ENCODE results near the gene PFKFB3. TPM values are rescaled to one million over a fixed set of nuclear protein-coding genes. Genes with fewer than 3 reads are reported as not detected.

Gene PFKFB3
- total and polyA plus RNA-seq, 2 of the 4 experiments (the other 2 are of a cell fraction): 34.1 to 45.5 TPM

- Histone ChIP-seq H3K18ac (ENCODE audit: low read depth, low read length) (no peak overlapping the region), H3K4me3 (ENCODE audit: insufficient read depth, low read depth, low read length) (no peak overlapping the region), H3K27ac (ENCODE audit: insufficient read depth, low read length) (no peak overlapping the region), H2BK120ac (ENCODE audit: low read depth, low read length) (no peak overlapping the region), H3K23ac (ENCODE audit: low read depth, low read length) (no peak overlapping the region; the same call in 1 of the 2 replicates), H3K9me1 (ENCODE audit: insufficient read depth, low read length) (peaks cover 3% of the 10 kb centered on the region; the same call in 1 of the 2 replicates), H4K91ac (ENCODE audit: insufficient read depth, low read depth, low read length) (no peak overlapping the region), H3K79me1 (ENCODE audit: low read depth in 1 of 2, low read length in 2 of 2) (no peaks in the 10 kb centered on the region), H3K27me3 (ENCODE audit: control insufficient read depth, insufficient read depth, low read length) (no peaks in the 10 kb centered on the region), H3K36me3 (ENCODE audit: control insufficient read depth, insufficient read depth, low read length) (no peaks in the 10 kb centered on the region), H3K4me2 (ENCODE audit: low read depth, low read length) (no peak overlapping the region), H3K14ac (replicated peaks; ENCODE audit: low read depth, low read length) (0 out of 2 replicates have a peak overlapping the region, but pooled peaks have one; percentile 36), H3K9ac (ENCODE audit: low read depth, low read length) (no peak overlapping the region), H2AK5ac (ENCODE audit: low read depth, low read length) (peak overlapping the region; percentile 24; the same call in 1 of the 2 replicates), H4K8ac (ENCODE audit: low read depth in 2 of 2, low read length in 2 of 2) (no peak overlapping the region), H3K9me3 (ENCODE audit: control insufficient read depth, insufficient read depth, low read length) (no peaks in the 10 kb centered on the region), H2BK20ac (ENCODE audit: low read depth, low read length) (no peak overlapping the region), H4K5ac (ENCODE audit: low read depth, low read length) (no peak overlapping the region), H2AFZ (replicated peaks; ENCODE audit: low read length, poor library complexity) (no peak overlapping the region), H2BK15ac (ENCODE audit: low read depth, low read length) (0 out of 3 replicates have a peak overlapping the region, but pooled peaks have one; percentile 4), H4K20me1 (ENCODE audit: insufficient read depth, low read length) (no peaks in the 10 kb centered on the region), H3K56ac (ENCODE audit: extremely low read depth, insufficient read depth, low read length) (no peak overlapping the region), H3K4ac (ENCODE audit: low read depth, low read length) (no peak overlapping the region), H3K4me1 (ENCODE audit: control insufficient read depth, insufficient read depth, low read length) (peaks cover 7% of the 10 kb centered on the region; the same call in 1 of the 2 replicates), H2AK9ac (replicated peaks; ENCODE audit: low read depth, low read length, poor library complexity) (no peak overlapping the region), H2BK5ac (ENCODE audit: low read depth, low read length, poor library complexity, severe bottlenecking) (no peak overlapping the region)
- ChIA-PET POLR2A (ENCODE audit: unreplicated experiment) (no interaction called here), CTCF (interaction anchor here (0.5 to 1.1 kb wide), 2 partner anchors 13 to 34 kb away, joined by 4 to 6 read pairs; no protein-coding TSS in a partner anchor)
- ATAC-seq (ENCODE audit: low read depth): no peak
- no TSS peak for BruUV-seq (replicated peaks)
- no peak for DNase-seq
- WGBS, 2 experiments (ENCODE audit: extremely low coverage in 2 of 2, insufficient read length in 1 of 2): no CpG with 5 or more reads among the region's 2 CpGs
- intact Hi-C loops (cut with micrococcal nuclease) (no loop called here), in situ Hi-C loops (cut with MboI; ENCODE audit: low sequenced_read_pairs) (no loop called here), dilution Hi-C loops (cut with HindIII; ENCODE audit: low sequenced_read_pairs, unreplicated experiment) (no loop called here)
- TF ChIP-seq SMC3 (IDR thresholded peaks at IDR 0.05; ENCODE audit: low read depth, low read length): no peak
- no peak for TF ChIP-seq NFE2L2 (IDR thresholded peaks at IDR 0.05; ENCODE audit: low read depth, low read length)
- TF ChIP-seq RAD21 (IDR thresholded peaks at IDR 0.05; ENCODE audit: low read length): no peak
- TF ChIP-seq MAFK (IDR thresholded peaks at IDR 0.05; ENCODE audit: low read depth, low read length): no peak
- no peak for TF ChIP-seq POLR2A (IDR thresholded peaks at IDR 0.05; ENCODE audit: low read depth, low read length)
- TF ChIP-seq RCOR1 (IDR thresholded peaks at IDR 0.05; ENCODE audit: insufficient replicate concordance, low read length): no peak
- no peak for TF ChIP-seq RFX5 (IDR thresholded peaks at IDR 0.05; ENCODE audit: low read depth, low read length)
- TF ChIP-seq BHLHE40 (IDR thresholded peaks at IDR 0.05; ENCODE audit: low read depth, low read length): no peak
- TF ChIP-seq CHD1 (IDR thresholded peaks at IDR 0.05; ENCODE audit: low read depth, low read length): no peak
- no peak for TF ChIP-seq USF2 (IDR thresholded peaks at IDR 0.05; ENCODE audit: low read depth, low read length)
- TF ChIP-seq MXI1 (IDR thresholded peaks at IDR 0.05; ENCODE audit: borderline replicate concordance, low read depth, low read length): no peak
Measured at GRCh38 chr10:6299743-6300105, 97.0 kb downstream of the PFKFB3 start.
